H1 (cell line): ENCODE measurements around the gene ZBTB22. TPM values are rescaled to one million over a fixed set of nuclear protein-coding genes. Genes with fewer than 3 reads are reported as not detected.

Experiments
- CTCF ChIA-PET: fragments of 300-600 bp; sonication (Branson Sonifier 250); formaldehyde crosslinking; loops from one replicate; lab custom pipeline; 2021; ENCODE audit not compliant: partially characterized antibody; lab: Charles Lee
- POLR2A ChIA-PET: fragments of 300-600 bp; sonication (Branson Sonifier 250); formaldehyde crosslinking; loops from one replicate; lab custom pipeline; 2021; ENCODE audit warnings: inconsistent platforms; ENCODE audit not compliant: partially characterized antibody; lab: Charles Lee
- DNase-seq, 2 experiments: peaks; one replicate each; pipeline versions ENCODE4 v3.0.0 to v3.0.0-alpha.2; 2010 to 2022; ENCODE audit warnings: low spot score in 2 of 2, low read depth in 1 of 2, mixed read lengths in 1 of 2
- FAIRE-seq: peaks from 2 replicates; lab custom pipeline; 2011; peaks lifted over from hg19 to GRCh38; lab: Jason Lieb, UNC
- H2AFZ ChIP-seq: 2 replicates; pipeline ENCODE4 v1.8.1; 2012; ENCODE audit warnings: low read length, inconsistent platforms
- H2AK5ac ChIP-seq: 2 replicates; pipeline ENCODE4 v1.6.1; 2013; ENCODE audit warnings: low read depth, low read length
- H2BK120ac ChIP-seq: replicated peaks from 2 replicates; pipeline ENCODE3; 2013; ENCODE audit warnings: low read depth, low read length, inconsistent platforms
- H2BK12ac ChIP-seq: 2 replicates; pipeline ENCODE4 v1.6.1; 2013; ENCODE audit warnings: low read depth, low read length
- H2BK15ac ChIP-seq: 2 replicates; pipeline ENCODE4 v1.6.1; 2013; ENCODE audit warnings: low read length
- H2BK20ac ChIP-seq: 2 replicates; pipeline ENCODE4 v1.6.1; 2013; ENCODE audit warnings: low read length
- H2BK5ac ChIP-seq: 2 replicates; pipeline ENCODE4 v1.6.1; 2013; ENCODE audit warnings: low read depth, low read length
- H3K14ac ChIP-seq: 2 replicates; pipeline ENCODE4 v1.6.1; 2013; ENCODE audit warnings: inconsistent platforms; ENCODE audit not compliant: insufficient read length
- H3K18ac ChIP-seq: 2 replicates; pipeline ENCODE4 v1.6.1; 2013; ENCODE audit warnings: low read length; ENCODE audit errors: extremely low read depth
- H3K23ac ChIP-seq: 2 replicates; pipeline ENCODE4 v1.6.1; 2013; ENCODE audit warnings: inconsistent platforms; ENCODE audit not compliant: insufficient read length
- H3K23me2 ChIP-seq: 2 replicates; pipeline ENCODE4 v1.6.1; 2013; ENCODE audit warnings: low read depth, low read length
- H3K27ac ChIP-seq: 2 replicates; pipeline ENCODE4 v1.6.1; 2011; ENCODE audit warnings: low read depth, low read length, inconsistent platforms
- H3K27me3 ChIP-seq, 4 experiments: replicated peaks in 1 of 4; 1 replicate in 1 of 4; 2 replicates in 3 of 4; pipeline versions ENCODE4 v1.6.1 to v1.8.1; 2011 to 2013; ENCODE audit warnings: low read length in 3 of 4, mild to moderate bottlenecking in 3 of 4, inconsistent platforms in 2 of 4, mixed read lengths in 2 of 4, moderate library complexity in 1 of 4; ENCODE audit not compliant: control insufficient read depth in 3 of 4, insufficient read depth in 3 of 4; ENCODE audit errors: extremely low read depth in 1 of 4
- H3K36me3 ChIP-seq, 4 experiments: 2 replicates each; pipeline versions ENCODE4 v1.6.1 to v1.8.1; 2011 to 2013; ENCODE audit warnings: mild to moderate bottlenecking in 4 of 4, low read length in 3 of 4, moderate library complexity in 2 of 4, control low read depth in 1 of 4, inconsistent platforms in 1 of 4; ENCODE audit not compliant: insufficient read depth in 4 of 4, control insufficient read depth in 2 of 4
- H3K4ac ChIP-seq: replicated peaks from 2 replicates; pipeline ENCODE3; 2013; ENCODE audit warnings: low read length, low read depth, mixed read lengths, inconsistent platforms; ENCODE audit not compliant: insufficient read length
- H3K4me1 ChIP-seq, 4 experiments: replicated peaks in 1 of 4; 1 replicate in 1 of 4; 2 replicates in 3 of 4; pipeline versions ENCODE4 v1.6.1 to v1.8.1; 2011 to 2013; ENCODE audit warnings: low read length in 3 of 4, inconsistent platforms in 2 of 4, mixed read lengths in 1 of 4; ENCODE audit not compliant: insufficient read depth in 4 of 4, control insufficient read depth in 3 of 4
- H3K4me2 ChIP-seq, 2 experiments: 2 replicates each; pipeline versions ENCODE4 v1.6.1 to v1.8.1; 2011 to 2013; ENCODE audit warnings: low read depth in 2 of 2, low read length in 2 of 2, control low read depth in 1 of 2, inconsistent platforms in 1 of 2, mild to moderate bottlenecking in 1 of 2; ENCODE audit not compliant: insufficient read depth in 1 of 2
- H3K4me3 ChIP-seq, 4 experiments: fragments of 200-600, 300-600 bp in 1 of 4; sonication (generic), shearing (Covaris generic), sonication (Bioruptor Twin) in 1 of 4; 2 replicates each; pipeline versions ENCODE4 v1.5.1 to v1.8.1; 2011 to 2016; ENCODE audit warnings: low read length in 4 of 4, low read depth in 3 of 4, control low read depth in 2 of 4, inconsistent platforms in 2 of 4, mild to moderate bottlenecking in 2 of 4, mixed read lengths in 1 of 4, moderate library complexity in 1 of 4; ENCODE audit not compliant: insufficient read depth in 2 of 4; ENCODE audit errors: extremely low read depth in 1 of 4
- H3K56ac ChIP-seq: replicated peaks from 2 replicates; pipeline ENCODE3; 2013; ENCODE audit warnings: low read depth, mild to moderate bottlenecking, mixed read lengths, low read length, inconsistent platforms; ENCODE audit not compliant: insufficient read length
- H3K79me1 ChIP-seq: 2 replicates; pipeline ENCODE4 v1.6.1; 2013; ENCODE audit warnings: low read depth, low read length, control low read depth
- H3K79me2 ChIP-seq, 2 experiments: 2 replicates each; pipeline versions ENCODE4 v1.6.1 to v1.8.1; 2012 to 2013; ENCODE audit warnings: low read length in 2 of 2, mild to moderate bottlenecking in 2 of 2, inconsistent platforms in 1 of 2; ENCODE audit not compliant: insufficient read depth in 2 of 2, control insufficient read depth in 1 of 2
- H3K9ac ChIP-seq, 4 experiments: replicated peaks in 1 of 4; 1 replicate in 1 of 4; 2 replicates in 3 of 4; pipeline versions ENCODE4 v1.6.1 to v1.8.1; 2011 to 2013; ENCODE audit warnings: low read depth in 3 of 4, low read length in 3 of 4, control low read depth in 2 of 4, mild to moderate bottlenecking in 2 of 4, moderate library complexity in 2 of 4, inconsistent platforms in 1 of 4; ENCODE audit errors: extremely low read depth in 1 of 4
- H3K9me3 ChIP-seq, 2 experiments: 2 replicates each; pipeline versions ENCODE4 v1.6.1 to v1.8.1; 2012 to 2013; ENCODE audit warnings: mild to moderate bottlenecking in 2 of 2, moderate library complexity in 2 of 2, control low read depth in 1 of 2, inconsistent platforms in 1 of 2, low read depth in 1 of 2, low read length in 1 of 2, mixed read lengths in 1 of 2; ENCODE audit not compliant: insufficient read depth in 2 of 2
- H4K20me1 ChIP-seq, 2 experiments: replicated peaks in 1 of 2; 2 replicates each; pipeline versions ENCODE3 to v1.8.1; 2011 to 2013; ENCODE audit warnings: inconsistent platforms in 2 of 2, low read length in 2 of 2, mild to moderate bottlenecking in 1 of 2; ENCODE audit not compliant: insufficient read depth in 2 of 2, control insufficient read depth in 1 of 2
- H4K5ac ChIP-seq: 2 replicates; pipeline ENCODE4 v1.6.1; 2013; ENCODE audit warnings: low read length, low read depth, mixed read lengths, inconsistent platforms; ENCODE audit not compliant: insufficient read length
- H4K8ac ChIP-seq: 2 replicates; pipeline ENCODE4 v1.8.0; 2013; ENCODE audit warnings: mild to moderate bottlenecking, moderate library complexity, low read length, inconsistent platforms; ENCODE audit not compliant: insufficient read depth; ENCODE audit errors: extremely low read depth
- H4K91ac ChIP-seq: replicated peaks from 2 replicates; pipeline ENCODE3; 2013; ENCODE audit warnings: low read length, mixed read lengths, inconsistent platforms; ENCODE audit not compliant: insufficient read length
- KDM4A ChIP-seq: IDR thresholded peaks from one replicate; pipeline ENCODE4 v1.7.1; 2012; ENCODE audit warnings: low read depth, mild to moderate bottlenecking, moderate library complexity, low read length, inconsistent platforms; ENCODE audit not compliant: severe bottlenecking
- RNF2 ChIP-seq: fragments of 200-900, 300-1000 bp; sonication (generic); IDR thresholded peaks from 2 replicates; pipeline ENCODE4 v1.7.1; 2016; ENCODE audit warnings: borderline replicate concordance, low read depth, mild to moderate bottlenecking, antibody characterized with exemption, low read length; ENCODE audit not compliant: poor library complexity, severe bottlenecking; ENCODE audit errors: missing control alignments
- WGBS, 2 experiments: shearing (Covaris generic) in 1 of 2; methylation state at CpG; one replicate each; pipeline versions ENCODE4 v1.1.6 to v1.1.7; 2013 to 2015; ENCODE audit warnings: low lambda C conversion rate in 2 of 2, mixed read lengths in 2 of 2, inconsistent platforms in 1 of 2, low coverage in 1 of 2, missing lambda C conversion rate in 1 of 2; ENCODE audit not compliant: insufficient replicate concordance in 2 of 2, insufficient coverage in 1 of 2, insufficient read length in 1 of 2; ENCODE audit errors: extremely low coverage in 1 of 2, missing lambda C conversion rate in 1 of 2; 5-methylcytosine and 5-hydroxymethylcytosine counted together
- polyA plus RNA-seq, 7 experiments: library from polyadenylated mRNA; depleted of rRNA in 3 of 7; stranded (reverse) in 5 of 7; unstranded in 2 of 7; fragments of >200 nt in 5 of 7; fragments of 200-250 nt in 2 of 7; gene quantifications; 1 replicate in 5 of 7; 2 replicates in 1 of 7; 4 replicates in 1 of 7; pipeline versions ENCODE4 v1.2.1 to v1.2.3, GENCODE V29; 2011 to 2013; ENCODE audit warnings: missing spikeins in 2 of 7, mixed read lengths in 2 of 7
- total RNA-seq: library from RNA; stranded (reverse); fragmentation: NEBNext Ultra II Directional; extraction: Animal tissue kit (Norgen Biotek cat#: 25700); gene quantifications from 2 replicates; pipeline ENCODE4 v1.2.1, GENCODE V29; 2021

The ZBTB22 gene
- total and polyA plus RNA-seq, 2 of the 8 experiments (the other 6 are each of a cell fraction or from before 2014, with no cell fraction given): 7.4 to 9.9 TPM

GRCh38 chr6:33298773-33299236, 18.7 kb downstream of the ZBTB22 start, which contains the start of gene RGL2:
Gene RGL2, minus strand, starts transcription at chr6:33298942. Its CDS starts 332 bp downstream, at chr6:33298610.
- no peak within 1 kb of the TSS for H3K14ac ChIP-seq
- ChIA-PET POLR2A (interaction anchor here (0.7 to 16.7 kb wide), 19 partner anchors 10 to 330 kb away, joined by 3 to 337 read pairs (median 5); partner anchors contain the start of genes B3GALT4, COL11A2, PFDN6 and RPS18), CTCF (interaction anchor here (0.8 to 6.2 kb wide), 11 partner anchors 9 to 92 kb away, joined by 3 to 77 read pairs (median 4); partner anchors contain the start of genes B3GALT4, PFDN6, RPS18 and TAPBP)
- H3K4me1 ChIP-seq: peaks cover 0 to 6% (median 4%) of the 10 kb centered on the region in 4 experiments; a peak in 6 of 7 replicates
- H3K4ac ChIP-seq: peak within 1 kb of the TSS; percentile 80
- no peak within 1 kb of the TSS for H2BK20ac ChIP-seq
- H2BK15ac ChIP-seq: peak within 1 kb of the TSS; percentile 81; the same call in 1 of the 2 replicates
- peaks cover 0 to 5% of the 10 kb centered on the region in 2 experiments for H4K20me1 ChIP-seq
- H3K79me1 ChIP-seq: peaks cover 9% of the 10 kb centered on the region; the same call in 1 of the 2 replicates
- peak within 1 kb of the TSS; percentile 87 for H3K56ac ChIP-seq
- H3K9me3 ChIP-seq: no peaks in the 10 kb centered on the region
- H3K23me2 ChIP-seq: peaks cover 16% of the 10 kb centered on the region
- peak within 1 kb of the TSS; percentile 95 for H3K18ac ChIP-seq
- TF ChIP-seq RNF2 (no peak), KDM4A (peak; percentile 22)
- peak within 1 kb of the TSS; percentile 34 to 98 for H3K4me2 ChIP-seq
- H3K79me2 ChIP-seq: peaks cover 0 to 25% of the 10 kb centered on the region in 2 experiments; a peak in 2 of 4 replicates
- H2AFZ ChIP-seq: peak within 1 kb of the TSS; percentile 77; the same call in 1 of the 2 replicates
- H3K27ac ChIP-seq: peak within 1 kb of the TSS; percentile 81
- H2AK5ac ChIP-seq: no peak within 1 kb of the TSS
- H2BK12ac ChIP-seq: 0 out of 2 replicates have a peak within 1 kb of the TSS, but pooled peaks have one; percentile 39
- H3K9ac ChIP-seq: peak within 1 kb of the TSS; percentile 63 to 91 (median 76)
- peaks cover 0 to 4% (median under 1%) of the 10 kb centered on the region in 4 experiments; a peak in 5 of 8 replicates for H3K36me3 ChIP-seq
- H3K4me3 ChIP-seq: peak within 1 kb of the TSS; percentile 76 to 99 (median 94)
- no peak within 1 kb of the TSS for H3K23ac ChIP-seq
- H4K8ac ChIP-seq: peak within 1 kb of the TSS; percentile 74; the same call in 1 of the 2 replicates
- no peaks in the 10 kb centered on the region for H3K27me3 ChIP-seq
- H4K5ac ChIP-seq: peak within 1 kb of the TSS; percentile 93
- FAIRE-seq: no peak
- H4K91ac ChIP-seq: peak within 1 kb of the TSS; percentile 50
- 0% methylated on average over 4 of the region's 34 CpGs; no CpG with 5 or more reads in 1 of the 2 experiments for WGBS, 2 experiments
- peak within 1 kb of the TSS; percentile 19 for H2BK120ac ChIP-seq
- peak within 1 kb of the TSS; percentile 95 for H2BK5ac ChIP-seq
- no peak for DNase-seq
